Panc1 (cell line): ENCODE results near the gene SRP68. TPM values are rescaled to one million over a fixed set of nuclear protein-coding genes. Genes with fewer than 3 reads are reported as not detected.

Source experiments
- ATAC-seq: fragments of 200-7000 bp; cut with Tn5 transposase; 2 replicates; pipeline ENCODE4 v1.9.1; 2020; ENCODE audit warnings: mild to moderate bottlenecking, moderate library complexity
- BruUV-seq: library from RNA; stranded (reverse); fragments of 400-500 nt; replicated peaks from 2 replicates; lab custom pipeline; 2021; lab: Mats Ljungman, UMichigan
- CTCF ChIA-PET: fragments of 300-600 bp; sonication (Branson Sonifier 250); formaldehyde crosslinking; loops from one replicate; lab custom pipeline; 2022; ENCODE audit warnings: antibody characterized with exemption; lab: Charles Lee
- POLR2A ChIA-PET: fragments of 300-600 bp; sonication (Branson Sonifier 250); formaldehyde crosslinking; loops from one replicate; lab custom pipeline; 2022; ENCODE audit warnings: antibody characterized with exemption; lab: Charles Lee
- DNase-seq: peaks from one replicate; pipeline ENCODE4 v3.0.0-alpha.2; 2010; ENCODE audit warnings: low read depth, low spot score
- H3K27ac ChIP-seq: 2 replicates; pipeline ENCODE4 v1.5.1; 2011; ENCODE audit warnings: mild to moderate bottlenecking, low read length, inconsistent platforms
- H3K27me3 ChIP-seq: fragments of 200-500 bp; sonication (Bioruptor generic); 2 replicates; pipeline ENCODE4 v1.6.0; 2014; ENCODE audit warnings: low read length, inconsistent platforms; ENCODE audit not compliant: control insufficient read depth, insufficient read depth
- H3K36me3 ChIP-seq: fragments of 200-500 bp; sonication (Bioruptor generic); 2 replicates; pipeline ENCODE4 v1.5.1; 2014; ENCODE audit warnings: inconsistent platforms, mild to moderate bottlenecking, low read length, moderate library complexity; ENCODE audit not compliant: control insufficient read depth, insufficient read depth
- H3K4me1 ChIP-seq: 2 replicates; pipeline ENCODE4 v1.5.1; 2011; ENCODE audit warnings: inconsistent platforms, mild to moderate bottlenecking, low read length, moderate library complexity; ENCODE audit not compliant: control insufficient read depth, insufficient read depth
- H3K4me3 ChIP-seq, 2 experiments: 2 replicates each; pipeline ENCODE4 v1.5.1; 2011 to 2012; ENCODE audit warnings: low read depth in 2 of 2, low read length in 2 of 2, mild to moderate bottlenecking in 2 of 2, inconsistent platforms in 1 of 2, moderate library complexity in 1 of 2
- H3K9me3 ChIP-seq: fragments of 200-500 bp; sonication (Bioruptor generic); 2 replicates; pipeline ENCODE4 v1.5.1; 2014; ENCODE audit warnings: low read depth, mild to moderate bottlenecking, inconsistent platforms, low read length, moderate library complexity; ENCODE audit not compliant: control insufficient read depth, insufficient read depth
- CTCF ChIP-seq: fragments of 450-650 bp; IDR thresholded peaks from 2 replicates; pipeline ENCODE4 v1.5.1; 2017; ENCODE audit warnings: mild to moderate bottlenecking
- POLR2AphosphoS5 ChIP-seq: IDR thresholded peaks from 2 replicates; pipeline ENCODE4 v1.6.1; 2012; ENCODE audit warnings: mild to moderate bottlenecking, low read depth, low read length, moderate library complexity
- SIN3A ChIP-seq: IDR thresholded peaks from 2 replicates; pipeline ENCODE4 v1.6.1; 2012; ENCODE audit warnings: low read depth, mild to moderate bottlenecking, low read length, moderate library complexity, borderline replicate concordance; ENCODE audit not compliant: insufficient read depth
- TCF7L2 ChIP-seq: IDR thresholded peaks from 2 replicates; pipeline ENCODE4 v1.6.1; 2011; ENCODE audit warnings: mild to moderate bottlenecking, low read depth, low read length, inconsistent platforms
- in situ Hi-C: cut with HindIII; loops from 2 replicates; pipeline ENCODE4 v1.10.0; 2016; ENCODE audit warnings: low sequenced_read_pairs, low pct_unique_long_range_greater_than_20kb
- intact Hi-C: fragments of 100-400 bp; cut with micrococcal nuclease; formaldehyde crosslinking; loops from one replicate; pipeline ENCODE4 v1.10.0; 2022; ENCODE audit not compliant: unreplicated experiment
- total RNA-seq: library from RNA; stranded (reverse); gene quantifications from one replicate; pipeline ENCODE4 v1.2.1, GENCODE V29; 2021; ENCODE audit not compliant: unreplicated experiment
- TF ChIP-seq, protein P1 (sequence below), 2 experiments: IDR thresholded peaks; 2 replicates each; pipeline ENCODE4 v1.6.1; 2011 to 2012; ENCODE audit warnings: low read depth in 2 of 2, control low read depth in 1 of 2, low read length in 1 of 2, mild to moderate bottlenecking in 1 of 2, moderate library complexity in 1 of 2; ENCODE audit not compliant: insufficient read depth in 1 of 2

The SRP68 gene
- total RNA-seq, 1 experiment from 2014 or later, result 100 TPM

GRCh38 chr17:76088868-76089576, 16.7 kb upstream of the SRP68 start:
- POLR2A ChIA-PET, result no interaction called here
- peaks cover 3% of the 10 kb centered on the region; the same call in 1 of the 2 replicates for H3K36me3 ChIP-seq
- BruUV-seq, result no TSS peak

DNA sequence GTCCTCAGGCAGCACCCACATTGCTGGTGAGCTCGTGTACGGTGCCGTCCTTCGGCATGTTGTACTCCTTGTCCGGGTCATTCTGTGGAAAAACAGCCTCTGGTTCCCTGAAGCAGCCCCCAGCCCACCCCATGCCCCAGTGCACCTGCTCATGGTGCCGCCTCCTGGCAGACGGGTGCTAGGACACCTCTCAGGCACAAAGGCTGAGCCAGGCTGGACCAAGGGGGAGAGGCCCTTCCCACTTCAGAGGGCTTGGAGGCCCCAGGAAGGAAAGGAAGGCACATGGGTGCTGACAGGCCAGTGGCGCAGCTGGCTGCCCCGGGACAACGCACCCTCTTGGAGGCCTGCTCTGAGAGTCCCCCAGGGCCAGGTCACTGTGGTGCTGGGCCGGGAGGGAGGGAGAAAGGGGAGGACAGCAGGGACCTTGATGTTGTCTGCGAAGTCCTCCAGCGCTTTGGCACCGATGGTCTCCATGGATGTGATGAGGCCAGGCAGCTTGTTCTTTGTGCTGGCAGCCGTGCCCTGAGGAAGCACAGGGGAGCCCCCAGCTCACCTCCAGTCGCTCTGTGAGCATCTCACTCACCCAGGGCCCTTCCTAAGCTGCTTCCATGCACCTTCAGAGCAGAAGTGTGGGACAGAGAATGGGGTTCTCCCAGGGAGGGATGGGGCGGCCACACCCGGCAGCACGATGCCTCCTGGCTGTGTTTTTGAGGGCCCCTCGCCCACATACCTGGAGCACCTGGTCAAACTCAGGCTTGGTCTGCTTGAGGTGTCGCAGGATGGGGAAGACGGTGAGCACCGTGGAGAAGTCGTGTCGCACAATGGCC, 15.9 kb upstream of the SRP68 start:
- DNase-seq (no peak), ATAC-seq (peak; percentile 61)
- TF ChIP-seq SIN3A (no peak), CTCF (no peak), POLR2AphosphoS5 (no peak), TCF7L2 (no peak)
- TF ChIP-seq, protein P1, sequence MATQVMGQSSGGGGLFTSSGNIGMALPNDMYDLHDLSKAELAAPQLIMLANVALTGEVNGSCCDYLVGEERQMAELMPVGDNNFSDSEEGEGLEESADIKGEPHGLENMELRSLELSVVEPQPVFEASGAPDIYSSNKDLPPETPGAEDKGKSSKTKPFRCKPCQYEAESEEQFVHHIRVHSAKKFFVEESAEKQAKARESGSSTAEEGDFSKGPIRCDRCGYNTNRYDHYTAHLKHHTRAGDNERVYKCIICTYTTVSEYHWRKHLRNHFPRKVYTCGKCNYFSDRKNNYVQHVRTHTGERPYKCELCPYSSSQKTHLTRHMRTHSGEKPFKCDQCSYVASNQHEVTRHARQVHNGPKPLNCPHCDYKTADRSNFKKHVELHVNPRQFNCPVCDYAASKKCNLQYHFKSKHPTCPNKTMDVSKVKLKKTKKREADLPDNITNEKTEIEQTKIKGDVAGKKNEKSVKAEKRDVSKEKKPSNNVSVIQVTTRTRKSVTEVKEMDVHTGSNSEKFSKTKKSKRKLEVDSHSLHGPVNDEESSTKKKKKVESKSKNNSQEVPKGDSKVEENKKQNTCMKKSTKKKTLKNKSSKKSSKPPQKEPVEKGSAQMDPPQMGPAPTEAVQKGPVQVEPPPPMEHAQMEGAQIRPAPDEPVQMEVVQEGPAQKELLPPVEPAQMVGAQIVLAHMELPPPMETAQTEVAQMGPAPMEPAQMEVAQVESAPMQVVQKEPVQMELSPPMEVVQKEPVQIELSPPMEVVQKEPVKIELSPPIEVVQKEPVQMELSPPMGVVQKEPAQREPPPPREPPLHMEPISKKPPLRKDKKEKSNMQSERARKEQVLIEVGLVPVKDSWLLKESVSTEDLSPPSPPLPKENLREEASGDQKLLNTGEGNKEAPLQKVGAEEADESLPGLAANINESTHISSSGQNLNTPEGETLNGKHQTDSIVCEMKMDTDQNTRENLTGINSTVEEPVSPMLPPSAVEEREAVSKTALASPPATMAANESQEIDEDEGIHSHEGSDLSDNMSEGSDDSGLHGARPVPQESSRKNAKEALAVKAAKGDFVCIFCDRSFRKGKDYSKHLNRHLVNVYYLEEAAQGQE (IDR thresholded peaks at IDR 0.05; ENCODE audit: insufficient read depth in 1 of 2, low read depth in 2 of 2, low read length in 1 of 2), result no peak
- no peak overlapping the region for H3K27ac ChIP-seq
- H3K36me3 ChIP-seq, result peaks cover 3% of the 10 kb centered on the region; the same call in 1 of the 2 replicates
- no peaks in the 10 kb centered on the region for H3K4me1 ChIP-seq
- POLR2A ChIA-PET, result no interaction called here
- BruUV-seq, result no TSS peak
- no peaks in the 10 kb centered on the region for H3K27me3 ChIP-seq
- in situ Hi-C loops, result no loop called here
- CTCF ChIA-PET, result no interaction called here
- H3K4me3 ChIP-seq, result no peak overlapping the region
- intact Hi-C loops, result no loop called here
- H3K9me3 ChIP-seq, result no peaks in the 10 kb centered on the region

More at GRCh38 chr17:76088868-76089576, 16.7 kb upstream of the SRP68 start:
- ATAC-seq (no peak), DNase-seq (no peak)
- TF ChIP-seq TCF7L2, result no peak
- TF ChIP-seq, protein P1 (IDR thresholded peaks at IDR 0.05; ENCODE audit: insufficient read depth in 1 of 2, low read depth in 2 of 2, low read length in 1 of 2), result no peak
- no peak for TF ChIP-seq CTCF
- no peak for TF ChIP-seq SIN3A
- no peak for TF ChIP-seq POLR2AphosphoS5
- H3K27ac ChIP-seq, result no peak overlapping the region
- H3K4me3 ChIP-seq, result no peak overlapping the region
- no peaks in the 10 kb centered on the region for H3K27me3 ChIP-seq
- in situ Hi-C loops (no loop called here), intact Hi-C loops (no loop called here)
- CTCF ChIA-PET, result no interaction called here
- no peaks in the 10 kb centered on the region for H3K4me1 ChIP-seq
- H3K9me3 ChIP-seq, result no peaks in the 10 kb centered on the region
